OCI-LY7 (cell line): ENCODE data around the gene GLA.

Source experiments
- CTCF ChIP-seq: fragments of 200-600 bp; sonication (generic); conservative IDR thresholded peaks from 2 replicates; pipeline ENCODE4 v1.5.1; 2014; ENCODE audit warnings: mild to moderate bottlenecking, antibody characterized with exemption, low read length, moderate library complexity, mixed read lengths
- EZH2phosphoT487 ChIP-seq: fragments of 200-600 bp; sonication (generic); IDR thresholded peaks from 2 replicates; pipeline ENCODE4 v1.6.1; 2018; ENCODE audit warnings: low read depth, borderline replicate concordance, mild to moderate bottlenecking, mixed run types, antibody characterized with exemption, low read length, moderate library complexity, mixed read lengths

- no peak for TF ChIP-seq CTCF
- no peak for TF ChIP-seq EZH2phosphoT487
These were observed 15.9 kb downstream of the GLA start for GRCh38 chrX:101391831-101392230.
